GM21717 (cell line): ENCODE measurements around the gene TMC3.
"Not testable (repeated sequence)": the region's sequence is repeated elsewhere in the genome, so short reads cannot be mapped to it uniquely, and the experiment has no call there.

Source experiments
- ATAC-seq: cut with Tn5 transposase; IDR thresholded peaks from one replicate; pipeline ENCODE4 v1.9.1; 2021; ENCODE audit warnings: mild to moderate bottlenecking, moderate library complexity; ENCODE audit not compliant: unreplicated experiment

Gene TMC3

GRCh38 chr15:81348691-81349090, 25.3 kb downstream of the TMC3 start:
- not testable (repeated sequence) for ATAC-seq

DNA sequence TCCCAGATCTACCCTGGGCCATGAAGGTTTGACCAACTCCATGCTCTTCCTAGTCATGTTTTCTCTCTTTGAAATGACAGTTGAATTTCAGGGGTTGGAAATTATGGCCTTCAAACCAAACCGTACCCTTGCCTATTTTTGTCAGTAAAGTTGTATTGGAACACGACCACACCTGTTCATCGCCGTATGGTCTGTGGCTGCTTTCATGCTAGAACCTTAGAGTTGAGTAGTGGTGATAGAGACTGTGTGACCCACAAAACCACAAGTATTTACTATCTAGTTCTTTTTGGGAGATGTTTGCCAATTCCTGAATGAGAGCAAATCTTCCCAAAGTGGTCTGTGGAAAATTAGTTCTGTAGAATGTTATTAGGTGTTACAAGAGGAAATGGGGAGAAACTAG, 26.1 kb downstream of the TMC3 start:
- ATAC-seq, result no peak

GRCh38 chr15:81346611-81347010, 27.4 kb downstream of the TMC3 start:
- no peak for ATAC-seq

DNA sequence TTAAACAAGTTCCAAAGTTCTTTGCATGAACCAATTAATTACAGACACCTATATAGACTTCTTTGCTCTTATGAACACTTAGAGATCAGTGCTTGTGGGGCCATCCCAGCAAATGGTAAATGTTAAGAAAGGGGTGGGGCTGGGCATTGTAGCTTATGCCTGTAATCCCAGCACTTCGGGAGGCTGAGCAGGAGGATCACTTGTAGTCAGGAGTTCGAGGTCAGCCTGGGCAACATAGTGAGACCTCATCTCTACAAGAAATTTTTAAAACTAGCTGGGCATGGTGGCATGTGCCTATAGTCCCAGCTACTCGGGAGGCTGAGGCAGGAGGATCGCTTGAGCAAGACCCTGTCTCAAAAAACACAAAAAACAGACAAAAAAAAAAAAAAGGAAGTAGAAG, 30.6 kb downstream of the TMC3 start:
- no peak for ATAC-seq

DNA sequence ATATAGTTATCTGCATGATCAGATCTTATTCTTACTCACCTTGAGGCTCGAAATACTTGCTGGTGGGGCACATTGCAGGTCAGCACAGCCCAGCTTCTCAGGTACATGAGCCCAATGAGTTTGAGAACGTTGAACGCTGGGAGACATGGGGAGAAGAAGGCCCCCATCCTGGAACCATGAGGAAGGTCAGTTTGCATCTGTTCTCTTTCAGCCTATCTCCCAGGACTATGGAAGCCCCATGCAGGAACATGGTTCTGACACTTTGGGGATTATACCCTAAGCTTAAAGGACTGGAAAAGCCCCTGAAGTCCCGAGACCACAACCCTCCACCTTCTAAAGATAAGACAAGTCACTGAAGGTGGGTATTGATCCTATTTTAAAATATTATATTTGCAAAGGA, 32.7 kb downstream of the TMC3 start:
- no peak for ATAC-seq

DNA sequence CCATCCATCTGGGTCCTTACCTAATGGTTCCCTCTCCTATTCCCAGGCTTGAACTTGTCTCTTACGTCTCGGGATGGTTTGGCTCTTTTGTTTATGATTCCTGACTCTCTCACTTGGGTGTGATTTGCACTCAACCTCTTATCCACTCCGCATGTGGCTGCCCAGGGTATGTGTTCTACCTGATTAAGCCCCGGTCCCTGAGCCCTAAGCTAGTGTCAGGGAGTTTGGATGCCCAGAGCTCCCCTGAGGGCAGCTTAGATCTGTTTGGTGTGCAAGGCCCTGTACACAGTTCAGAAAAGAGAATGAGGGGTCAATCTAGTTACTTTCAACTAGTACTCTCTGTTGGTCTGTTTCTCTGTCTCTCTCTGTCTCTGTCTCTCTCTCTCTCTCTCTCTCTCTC, 34.2 kb downstream of the TMC3 start:
- ATAC-seq, result no peak

DNA sequence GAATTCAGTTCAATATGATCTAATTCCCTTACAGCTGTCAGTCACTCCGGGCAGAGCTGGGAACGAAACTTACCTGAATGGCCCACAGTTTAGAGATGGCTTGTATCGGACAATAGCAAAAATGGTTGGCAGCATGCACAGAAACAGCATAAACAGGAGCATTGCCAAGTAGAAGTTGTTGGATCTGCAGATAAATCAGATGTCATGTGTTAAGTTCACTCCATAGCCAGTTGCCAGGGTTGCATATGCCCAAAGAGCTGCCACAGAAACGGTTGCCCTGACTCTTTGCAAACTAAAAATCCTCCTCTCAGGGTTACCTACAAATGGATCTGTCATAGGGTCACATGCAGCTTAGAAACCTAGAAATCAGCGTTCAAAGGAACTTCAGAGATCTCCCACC, 34.7 kb downstream of the TMC3 start:
- ATAC-seq, result no peak

DNA sequence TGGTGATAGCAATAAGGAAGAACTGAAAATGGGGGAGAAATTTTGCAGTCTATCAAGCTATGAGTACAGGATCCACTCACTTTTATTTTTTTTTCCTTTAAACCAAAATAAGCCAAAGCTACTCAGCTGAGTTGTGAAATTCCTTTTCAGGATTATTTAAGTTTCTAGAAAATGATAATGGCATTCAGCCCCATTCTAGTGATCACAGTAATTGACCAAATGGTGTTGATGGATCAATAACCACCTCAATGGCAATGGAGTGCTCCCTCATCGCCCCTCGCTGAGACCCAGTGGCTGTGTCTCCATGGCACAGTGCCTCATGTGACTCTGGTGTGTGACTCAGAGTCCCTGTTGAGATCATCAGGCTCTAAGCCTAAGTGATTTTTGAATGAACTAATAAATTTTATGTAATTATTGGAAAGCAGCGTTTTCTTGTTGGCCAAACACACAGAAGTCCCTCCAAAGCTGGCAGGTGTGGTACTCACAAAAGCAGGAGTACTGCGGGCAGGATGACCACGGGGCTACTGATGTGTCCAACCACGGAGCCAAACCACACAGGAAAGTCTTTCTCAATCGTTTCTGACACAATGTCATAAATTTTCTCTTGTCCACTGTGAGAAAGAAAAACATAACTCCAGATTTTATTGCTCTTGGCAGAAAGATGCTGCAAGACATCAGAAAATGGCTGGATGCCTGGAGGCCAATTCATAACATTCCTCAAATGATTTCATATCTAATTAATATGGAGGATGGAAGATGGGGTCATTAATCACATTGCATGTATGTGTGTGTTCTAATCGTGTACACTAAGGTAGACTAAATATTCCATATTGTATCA, 35.6 kb downstream of the TMC3 start:
- no peak for ATAC-seq

GRCh38 chr15:81337713-81338157, 36.3 kb downstream of the TMC3 start:
- no peak for ATAC-seq

GRCh38 chr15:81337241-81337640, 36.8 kb downstream of the TMC3 start:
- no peak for ATAC-seq

DNA sequence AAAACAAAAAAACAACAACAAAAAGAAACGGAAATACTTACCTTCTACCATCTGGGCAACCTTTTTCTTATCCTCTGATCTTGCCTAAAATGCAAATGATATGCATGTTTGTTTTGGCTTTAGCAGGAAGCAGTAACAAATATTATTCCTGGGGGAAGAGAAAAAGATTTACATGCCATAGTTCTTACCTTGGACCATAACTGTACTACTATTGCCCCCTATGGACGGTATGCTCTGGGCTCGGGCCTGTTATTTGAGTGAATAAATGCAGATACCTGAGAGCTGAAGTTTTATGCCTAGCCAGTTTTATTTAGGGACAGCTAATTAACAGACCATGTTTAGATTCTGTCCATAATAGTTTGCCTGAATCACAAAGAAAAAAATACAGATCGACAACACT, 37.4 kb downstream of the TMC3 start:
- no peak for ATAC-seq

DNA sequence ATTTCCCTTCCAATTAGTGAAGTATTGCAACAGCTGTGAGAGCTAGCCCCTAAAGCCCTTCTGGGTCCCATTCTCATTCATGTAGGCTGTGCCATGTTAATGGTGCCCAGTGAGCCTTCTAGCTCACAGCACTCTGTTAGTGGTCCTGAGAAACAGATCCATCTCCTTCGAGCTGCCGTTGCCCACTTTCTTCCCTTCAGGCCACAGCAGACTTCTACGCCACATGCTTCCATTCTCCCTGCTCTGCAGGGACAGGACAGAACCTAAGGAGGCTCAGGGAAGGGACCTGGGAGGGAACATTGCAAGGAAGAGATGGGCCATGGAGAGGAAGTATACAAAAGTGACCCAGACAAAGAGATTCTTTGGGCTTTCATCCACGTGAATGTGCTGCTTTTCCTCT, 38.4 kb downstream of the TMC3 start:
- no peak for ATAC-seq

GRCh38 chr15:81334768-81335435, 39.1 kb downstream of the TMC3 start:
- no peak for ATAC-seq

GRCh38 chr15:81333363-81333762, 40.6 kb downstream of the TMC3 start:
- ATAC-seq, result no peak

- ATAC-seq, result no peak
These were observed 41.7 kb downstream of the TMC3 start for GRCh38 chr15:81332326-81332725.

DNA sequence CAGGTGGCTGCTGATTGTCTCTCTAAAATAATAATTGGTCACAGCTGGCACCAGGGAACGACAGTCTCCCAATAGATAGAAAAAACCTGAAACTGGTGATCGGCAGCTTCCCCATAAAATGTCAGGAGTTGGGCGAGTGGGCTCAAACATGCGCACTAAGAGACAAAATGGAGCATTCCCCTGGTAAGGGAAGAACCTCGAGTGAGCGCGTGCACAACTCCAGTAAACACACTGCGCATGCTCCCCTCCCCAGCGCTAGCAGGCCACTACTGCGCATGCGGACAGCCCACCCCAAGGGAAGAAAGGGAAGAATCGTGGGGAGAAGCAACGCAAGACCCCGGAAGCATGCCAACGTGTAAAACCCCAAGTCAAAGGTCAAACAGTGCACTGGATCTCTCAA, 42.4 kb downstream of the TMC3 start:
- no peak for ATAC-seq

GRCh38 chr15:81331141-81331540, 42.9 kb downstream of the TMC3 start:
- not testable (repeated sequence) for ATAC-seq

DNA sequence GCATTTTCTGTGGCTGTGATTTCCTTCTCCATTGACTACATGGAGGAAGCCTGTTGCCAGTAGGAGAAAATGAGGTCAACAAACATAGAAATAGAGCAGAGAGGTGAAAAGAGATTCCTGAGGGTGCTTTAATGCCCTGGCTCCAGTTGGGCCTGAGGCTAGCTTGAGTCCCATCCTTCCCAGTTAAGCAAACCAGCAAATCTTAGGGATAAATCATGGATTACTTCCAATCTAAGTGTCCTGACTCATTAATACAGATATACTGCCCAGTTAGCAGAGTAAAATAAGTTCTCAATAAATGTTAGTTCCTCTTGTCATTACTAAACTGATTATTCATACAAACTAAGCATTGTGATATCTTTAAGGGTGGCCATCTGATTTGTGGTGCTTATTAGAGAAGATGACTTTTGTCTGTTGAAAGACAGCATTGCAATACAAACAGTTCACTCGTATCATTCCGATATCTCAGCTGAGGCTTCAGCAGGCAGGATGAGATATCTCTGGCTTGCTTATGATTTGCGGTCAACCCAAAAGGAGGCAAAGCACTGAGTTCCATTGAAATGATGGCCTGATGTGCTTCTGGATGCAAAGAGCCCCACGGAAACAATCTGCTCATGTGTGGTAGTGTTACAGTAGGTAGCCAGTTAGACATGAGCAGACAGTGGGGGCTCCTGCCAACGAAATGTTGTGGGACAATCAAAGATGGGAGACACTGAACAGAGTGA, 43.5 kb downstream of the TMC3 start:
- no peak for ATAC-seq

DNA sequence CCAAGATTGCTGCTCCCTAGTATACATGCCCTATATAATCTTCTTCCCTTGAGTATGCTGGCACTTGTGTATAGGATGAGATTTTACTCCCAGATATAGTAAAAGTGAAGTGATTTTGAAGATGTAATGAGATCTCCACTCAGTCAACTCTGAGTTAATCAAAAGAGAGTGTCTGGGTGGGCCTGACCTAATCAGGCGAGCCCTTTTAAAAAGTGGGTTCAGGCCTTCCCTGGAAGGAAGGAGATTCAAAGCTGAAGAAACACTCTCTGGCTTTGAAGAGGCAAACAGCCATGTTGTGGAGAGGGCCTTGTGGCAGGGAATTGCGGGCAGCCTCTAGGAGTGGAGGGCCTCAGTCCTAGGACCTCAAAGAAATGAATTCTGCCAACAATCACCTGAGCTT, 44.6 kb downstream of the TMC3 start:
- no peak for ATAC-seq

- no peak for ATAC-seq
These were observed 46.5 kb downstream of the TMC3 start for GRCh38 chr15:81327516-81327915.

DNA sequence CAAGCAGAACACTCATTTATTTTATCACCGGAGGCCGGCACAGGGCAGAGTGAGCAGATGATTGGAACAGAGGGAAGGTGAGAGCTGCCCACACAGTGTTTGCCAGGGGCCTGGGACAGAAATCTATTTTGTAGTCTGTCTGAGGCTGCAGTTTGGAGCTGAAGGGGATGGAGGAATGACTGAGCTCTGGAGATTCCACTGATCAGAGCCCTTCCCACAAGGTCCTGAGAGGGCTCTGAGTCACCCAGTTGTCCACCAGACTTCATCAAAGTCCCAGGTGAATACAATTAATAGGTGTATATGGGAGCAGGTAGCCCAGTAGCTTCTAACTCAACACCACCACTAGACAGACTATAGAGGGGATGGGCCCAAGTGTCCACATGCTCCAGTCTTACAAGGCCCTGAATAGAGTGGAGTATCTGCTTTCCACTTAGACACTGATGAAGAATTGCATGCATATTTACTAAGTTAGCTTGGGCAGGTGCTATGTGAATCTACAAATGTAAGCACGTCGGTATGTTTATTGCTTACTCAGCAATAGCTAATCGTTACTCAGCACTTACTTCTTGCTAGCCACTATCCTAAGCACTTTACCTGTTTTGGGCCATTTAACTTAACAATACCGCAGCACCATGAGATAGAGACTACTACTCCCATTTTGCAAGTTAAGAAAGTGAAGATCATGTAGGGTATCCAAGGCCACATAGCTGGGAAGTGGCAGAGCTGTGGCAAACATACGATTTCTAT, 47.4 kb downstream of the TMC3 start:
- ATAC-seq, result no peak
